ENCODE data around the gene TANC1.

Gene TANC1

DNA sequence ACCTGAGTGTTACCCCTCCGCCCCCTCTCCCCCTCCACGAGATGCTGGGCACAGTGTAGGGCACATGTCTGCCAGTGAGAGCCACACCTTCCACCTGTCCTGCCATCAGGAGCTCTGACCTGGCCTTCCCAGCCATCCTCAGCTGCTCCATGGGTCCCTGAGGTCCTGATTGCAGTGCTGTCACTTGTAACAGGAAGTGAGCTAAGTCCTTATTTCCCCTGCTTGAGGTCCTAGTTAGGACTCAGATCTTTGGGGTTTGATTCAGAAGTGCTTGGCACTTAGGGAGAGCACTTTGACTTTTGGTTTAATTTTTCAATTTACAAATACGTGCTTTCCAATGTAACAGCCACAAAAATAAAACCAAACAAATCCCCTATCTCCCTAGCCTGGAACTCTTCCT is 192.5 kb downstream of the TANC1 start:
- no peak for DNase-seq (ENCODE audit: low read depth)

DNA sequence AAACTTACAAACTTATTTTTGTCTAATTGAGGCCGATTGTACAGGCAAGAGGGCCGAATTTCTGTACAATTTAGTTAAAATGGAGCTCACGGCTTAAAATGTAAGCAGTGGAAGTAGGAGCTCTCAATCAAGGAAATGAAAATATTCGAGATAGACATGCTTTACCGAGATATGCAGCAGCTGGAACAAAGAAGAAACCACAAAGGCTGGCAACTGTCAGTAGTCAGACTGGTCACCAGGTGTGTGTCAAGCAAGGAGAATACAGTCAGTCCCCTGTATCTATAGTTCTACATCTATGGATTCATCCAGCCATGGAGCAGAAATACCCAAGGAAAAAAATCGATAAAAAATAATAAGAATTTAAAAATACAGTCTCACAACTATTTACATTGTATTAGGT is 195.5 kb downstream of the TANC1 start:
- no peak for DNase-seq (ENCODE audit: low read depth)

DNA sequence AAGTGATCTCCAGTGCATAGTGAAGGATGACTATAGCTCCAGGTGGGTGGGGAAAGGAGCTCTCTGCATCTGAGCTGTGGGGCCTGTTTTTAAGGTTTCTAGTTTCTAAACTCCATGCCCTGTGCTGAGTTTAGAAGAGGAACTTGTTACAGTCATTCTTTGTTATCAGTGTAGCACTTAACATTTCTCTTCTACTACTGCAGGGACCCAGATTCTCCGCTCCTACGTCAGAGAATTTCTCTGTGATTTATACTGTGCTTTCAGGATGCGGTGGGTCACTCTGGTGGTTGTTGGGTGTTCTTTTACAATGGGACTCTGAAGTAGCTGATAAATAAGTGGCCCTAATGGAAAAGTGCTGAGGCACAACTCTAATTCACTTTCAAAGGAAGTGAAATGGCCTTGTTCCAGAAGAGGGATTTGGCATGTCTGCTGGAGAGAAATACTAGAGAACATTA is 196.0 kb downstream of the TANC1 start:
- no peak for DNase-seq (ENCODE audit: low read depth)

DNA sequence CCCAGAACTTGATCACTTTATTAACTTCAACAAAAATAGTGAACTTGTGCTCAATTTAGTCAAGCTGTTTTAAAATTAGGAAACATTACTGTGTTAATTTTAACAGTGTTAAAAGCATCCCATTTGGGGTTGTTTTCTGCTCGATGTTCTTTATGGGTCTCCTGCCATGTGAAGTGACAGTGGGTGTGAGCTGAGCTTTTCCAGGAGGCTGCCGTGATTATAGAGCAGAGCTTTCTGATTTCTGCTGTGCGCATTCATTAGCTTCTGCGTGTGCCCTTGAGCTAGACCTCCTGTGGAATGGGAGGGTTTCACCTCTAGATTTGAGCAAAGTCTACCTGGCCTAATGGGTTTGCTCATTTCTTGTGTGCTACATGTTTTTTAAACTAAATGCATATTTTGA is 196.6 kb downstream of the TANC1 start:
- no peak for DNase-seq (ENCODE audit: low read depth)

DNA sequence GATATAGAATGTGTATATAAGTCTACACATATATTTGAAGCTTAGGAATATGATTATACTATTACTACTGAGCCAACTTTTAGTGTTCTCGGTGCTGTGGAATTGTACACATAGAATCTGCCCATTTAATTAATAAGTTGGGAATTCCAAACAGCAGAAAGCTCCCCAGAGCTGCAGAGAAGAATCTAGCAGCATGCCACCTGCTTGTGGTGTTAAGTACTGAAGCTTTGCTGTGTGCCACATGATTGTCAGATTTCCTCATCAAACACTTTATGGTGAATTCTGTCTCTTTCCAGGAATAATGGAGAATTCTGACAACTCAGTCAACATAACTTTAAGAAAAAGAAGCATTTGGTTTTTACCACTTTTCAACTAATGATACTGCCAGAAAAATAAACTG is 200.3 kb downstream of the TANC1 start:
- DNase-seq (ENCODE audit: low read depth) = no peak

DNA sequence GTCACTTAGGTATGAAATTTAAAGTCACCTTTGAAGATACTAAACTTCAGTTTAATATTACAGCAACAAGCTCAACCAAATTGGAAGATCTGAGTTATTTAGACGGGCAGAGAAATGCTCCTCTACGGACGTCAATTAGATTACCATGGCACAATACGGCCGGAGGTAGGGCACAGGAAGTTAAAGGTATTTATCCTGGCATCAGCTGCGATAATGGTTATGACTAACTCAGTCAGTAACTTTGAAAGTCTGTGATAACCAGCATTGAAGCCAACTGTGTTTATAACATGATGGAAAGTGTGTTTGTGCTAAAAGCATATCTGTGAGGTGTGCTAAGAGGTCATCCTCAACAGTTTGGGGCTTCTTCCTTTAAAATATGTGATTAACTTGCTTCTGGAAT is 200.7 kb downstream of the TANC1 start:
- DNase-seq (ENCODE audit: low read depth) = no peak

DNA sequence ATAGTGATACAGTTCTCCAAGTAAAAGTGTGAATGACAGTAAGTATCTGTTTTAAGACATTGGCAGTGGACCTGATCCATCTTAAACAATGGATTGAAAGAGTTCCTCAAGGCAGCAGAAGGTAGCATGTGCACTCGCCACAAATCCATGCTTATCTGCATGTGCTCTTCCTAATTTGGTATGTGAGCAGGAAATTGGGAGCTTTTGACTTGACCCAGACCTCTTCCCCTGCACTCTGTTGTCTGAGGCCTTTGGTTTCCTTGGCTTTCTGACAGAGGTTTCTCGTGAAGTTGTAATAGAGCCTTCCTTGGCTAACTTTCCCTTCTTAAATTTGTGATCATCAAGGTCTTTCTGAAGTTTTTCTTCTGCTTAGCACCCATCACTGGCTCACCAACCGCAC is 204.0 kb downstream of the TANC1 start:
- DNase-seq (ENCODE audit: low read depth) = no peak

DNA sequence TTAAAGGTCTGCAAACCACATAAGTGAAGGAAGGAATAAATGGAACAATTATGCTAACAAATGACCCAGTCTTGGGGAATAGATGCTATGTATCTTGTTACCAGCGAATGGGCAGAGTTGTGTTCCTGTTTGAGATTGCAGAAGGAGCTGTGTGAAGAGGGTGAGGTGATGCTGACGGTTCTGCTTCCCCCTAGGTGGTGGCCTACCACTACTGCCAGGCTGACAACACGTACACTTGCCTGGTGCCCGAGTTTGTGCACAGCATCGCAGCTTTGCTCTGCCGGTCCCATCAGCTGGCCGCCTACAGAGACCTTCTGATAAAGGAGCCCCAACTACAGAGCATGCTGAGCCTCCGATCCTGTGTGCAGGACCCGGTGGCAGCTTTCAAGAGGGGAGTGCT is 206.3 kb downstream of the TANC1 start:
- no peak for DNase-seq (ENCODE audit: low read depth)

DNA sequence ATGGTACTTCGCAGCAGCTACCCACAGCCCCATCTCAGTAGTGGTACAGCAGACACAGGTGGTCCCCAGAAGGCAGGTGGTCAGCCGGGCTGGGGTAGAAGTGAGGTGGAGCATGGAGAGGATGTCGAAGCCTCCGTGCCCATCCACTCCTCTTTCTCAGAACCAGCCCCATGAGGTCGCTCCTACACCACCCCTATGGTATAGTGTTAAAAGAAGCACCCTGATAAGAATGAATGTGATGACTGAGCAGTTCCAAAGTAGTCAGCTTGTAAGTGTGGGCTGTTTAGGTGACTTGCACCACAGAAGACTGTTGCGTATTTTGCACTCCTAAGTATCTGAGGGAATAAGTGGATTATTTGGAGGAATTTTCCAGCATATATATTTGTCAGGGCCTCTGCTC is 206.7 kb downstream of the TANC1 start:
- DNase-seq (ENCODE audit: low read depth) = no peak

DNA sequence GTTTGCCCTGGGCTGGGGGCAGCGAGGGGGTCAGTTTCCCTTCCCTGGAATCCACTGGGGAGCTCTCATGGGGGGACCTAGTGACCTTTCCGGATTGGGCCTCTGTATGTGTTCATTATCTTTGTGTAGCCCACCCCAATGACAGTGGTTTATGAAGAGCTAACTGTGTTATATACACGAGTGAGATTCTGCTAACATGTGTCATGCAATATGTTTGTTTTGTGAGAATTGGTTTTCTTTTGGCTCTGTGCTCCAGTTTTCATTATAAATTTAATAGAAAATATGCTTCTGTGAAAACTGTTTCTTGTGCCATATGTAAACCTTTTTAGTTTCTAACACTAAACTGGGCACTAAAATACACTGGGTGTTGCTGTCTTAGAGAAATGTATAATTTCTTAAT is 207.5 kb downstream of the TANC1 start:
- DNase-seq (ENCODE audit: low read depth) = no peak

DNA sequence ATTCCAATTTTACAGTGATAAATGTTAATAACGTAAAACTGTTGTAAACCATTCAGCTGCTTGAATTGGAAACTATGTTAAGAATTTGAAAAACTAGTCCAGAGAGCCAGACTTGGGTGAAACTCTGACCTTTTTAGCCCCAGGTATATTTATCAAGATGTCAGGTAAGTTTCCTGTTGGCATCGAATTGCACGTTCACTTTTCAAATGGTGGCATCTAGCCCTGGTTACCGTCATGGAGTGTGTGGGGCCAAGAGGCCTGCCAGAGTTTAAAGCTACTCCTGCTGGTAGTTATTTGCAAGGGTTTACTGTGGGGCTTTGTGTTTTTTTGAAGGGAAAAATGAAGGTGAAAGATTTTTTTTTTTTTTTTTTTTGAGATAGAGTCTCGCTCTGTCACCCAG is 208.1 kb downstream of the TANC1 start:
- no peak for DNase-seq (ENCODE audit: low read depth)

DNA sequence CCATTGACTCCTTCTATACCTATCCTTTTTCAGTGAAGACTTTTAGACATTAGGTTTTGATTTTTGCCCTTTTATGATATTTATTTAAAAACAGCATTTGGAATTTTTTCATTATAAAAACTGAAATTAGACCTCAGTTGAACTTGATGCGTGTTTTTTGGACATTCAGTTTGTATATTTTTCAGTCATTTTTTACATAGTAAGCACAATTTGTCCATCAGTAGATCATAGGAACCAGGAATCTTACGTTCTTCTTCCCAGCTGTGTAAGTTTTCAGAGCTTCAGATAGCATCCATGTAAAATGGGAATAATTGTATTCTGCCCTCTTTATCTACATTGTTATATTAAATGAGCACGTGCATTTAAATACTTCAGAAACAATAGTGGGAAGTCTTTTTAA is 208.9 kb downstream of the TANC1 start:
- no peak for DNase-seq (ENCODE audit: low read depth)

DNA sequence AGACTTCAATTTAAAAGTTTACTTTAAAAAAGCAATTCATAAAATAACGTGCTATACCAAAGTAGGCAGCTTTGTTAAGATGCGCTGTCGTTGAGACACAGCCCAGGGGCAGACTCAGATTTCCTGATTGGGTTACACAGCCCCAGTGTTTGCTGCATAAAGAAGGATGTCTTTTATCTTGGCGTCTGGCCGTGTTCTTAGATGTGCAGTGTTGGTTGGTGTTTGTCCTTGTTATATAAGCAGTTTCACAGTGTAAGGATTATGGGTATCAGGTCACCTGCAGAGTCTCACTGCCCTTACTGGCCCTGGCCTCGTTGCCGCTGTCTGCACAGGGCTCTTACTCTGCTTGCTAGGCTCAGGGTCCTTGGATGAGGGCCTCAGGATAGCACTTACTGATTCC is 209.5 kb downstream of the TANC1 start:
- DNase-seq (ENCODE audit: low read depth) = no peak

DNA sequence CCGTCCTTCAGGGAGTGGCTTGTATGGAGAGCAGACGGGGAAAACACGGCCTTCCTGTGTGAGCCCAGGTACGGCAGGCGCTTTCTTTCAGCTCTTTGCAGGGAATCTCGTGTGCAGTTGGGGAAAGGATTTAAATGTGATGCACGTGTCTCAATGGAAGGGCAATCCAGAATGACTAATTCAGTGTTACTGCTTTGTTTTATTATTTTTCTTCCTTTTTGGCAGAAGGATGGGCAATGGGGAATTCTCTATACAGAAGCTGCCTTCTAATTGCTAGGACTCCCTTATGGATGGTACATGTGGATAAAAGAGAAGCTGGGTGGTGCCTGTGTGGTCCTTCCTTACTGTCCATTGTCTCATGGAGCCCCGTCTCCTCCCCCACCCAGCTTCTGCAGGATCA is 210.7 kb downstream of the TANC1 start:
- no peak for DNase-seq (ENCODE audit: low read depth)

DNA sequence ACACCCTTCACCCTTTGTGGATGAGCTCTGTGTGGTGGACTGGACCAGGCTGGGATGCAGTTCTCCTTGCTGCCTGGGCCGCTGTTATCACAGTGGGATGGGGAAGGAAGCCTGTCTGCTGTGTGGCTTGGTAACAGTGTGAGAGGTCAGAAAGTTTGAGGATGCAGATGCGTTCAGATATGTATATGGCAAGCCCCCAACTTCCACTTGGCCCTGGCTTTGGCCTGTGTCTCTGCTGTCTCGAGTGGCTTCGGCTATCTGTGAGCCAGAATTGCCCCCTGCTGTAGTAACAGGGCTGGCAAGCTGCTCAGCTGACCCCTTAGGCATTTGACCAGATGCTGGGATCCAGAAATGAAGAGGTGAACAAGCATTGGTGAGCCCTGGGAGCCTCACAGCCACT is 211.3 kb downstream of the TANC1 start:
- DNase-seq (ENCODE audit: low read depth) = no peak

DNA sequence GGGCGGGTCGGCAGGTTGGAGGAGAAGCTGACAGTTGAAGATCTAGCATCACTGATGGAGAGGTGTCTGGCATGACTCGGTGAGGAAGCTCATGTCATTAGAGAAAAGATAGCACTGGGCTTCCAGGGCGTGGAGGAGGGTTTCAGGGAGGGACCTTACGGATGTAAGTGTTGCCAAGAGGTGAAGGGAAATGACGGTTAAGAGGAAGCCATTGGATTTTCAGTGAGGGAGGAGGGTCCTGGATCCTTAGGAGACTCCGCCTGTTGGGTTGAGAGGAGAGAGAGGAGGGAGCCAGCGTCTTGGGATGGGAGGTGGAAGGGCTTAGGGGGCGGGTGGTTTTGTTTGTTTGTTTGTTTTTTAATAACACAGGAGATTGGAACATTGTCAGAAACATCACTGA is 214.9 kb downstream of the TANC1 start:
- DNase-seq (ENCODE audit: low read depth) = no peak

DNA sequence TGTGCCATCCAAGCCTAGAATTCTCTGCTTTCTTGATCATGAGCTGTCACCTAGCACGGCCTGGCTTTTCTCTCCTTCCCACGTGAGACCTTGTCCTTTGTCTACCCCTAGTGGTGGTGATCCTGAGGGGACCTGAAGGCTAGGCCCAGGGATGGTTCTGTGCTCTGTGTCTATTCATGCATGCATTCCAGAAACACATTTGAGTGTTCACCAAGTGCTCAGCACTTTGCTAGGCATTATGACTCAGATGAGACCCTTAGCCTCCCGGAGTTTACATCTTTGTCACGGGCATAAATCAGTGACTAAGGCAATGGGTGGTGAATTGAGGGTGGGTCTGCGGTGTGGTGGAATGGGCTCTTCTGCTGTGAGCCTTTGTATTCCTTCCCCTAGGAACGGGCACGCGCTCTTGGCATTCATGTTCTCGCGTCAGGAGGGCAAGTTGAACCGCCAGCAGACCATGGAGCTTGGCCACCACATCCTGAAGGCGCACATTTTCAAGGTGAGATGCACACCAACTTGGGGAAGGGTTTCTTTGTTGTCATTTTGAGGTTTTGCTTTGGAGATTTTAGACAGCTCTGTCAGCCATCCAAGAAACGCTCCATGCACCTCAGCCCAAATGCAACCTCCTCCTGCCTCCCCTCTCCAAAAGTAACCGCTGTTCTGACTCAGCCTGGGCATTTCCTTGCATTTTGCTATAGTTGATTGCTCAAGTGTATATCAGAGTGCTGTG is 217.1 kb downstream of the TANC1 start:
- no peak for DNase-seq (ENCODE audit: low read depth)

DNA sequence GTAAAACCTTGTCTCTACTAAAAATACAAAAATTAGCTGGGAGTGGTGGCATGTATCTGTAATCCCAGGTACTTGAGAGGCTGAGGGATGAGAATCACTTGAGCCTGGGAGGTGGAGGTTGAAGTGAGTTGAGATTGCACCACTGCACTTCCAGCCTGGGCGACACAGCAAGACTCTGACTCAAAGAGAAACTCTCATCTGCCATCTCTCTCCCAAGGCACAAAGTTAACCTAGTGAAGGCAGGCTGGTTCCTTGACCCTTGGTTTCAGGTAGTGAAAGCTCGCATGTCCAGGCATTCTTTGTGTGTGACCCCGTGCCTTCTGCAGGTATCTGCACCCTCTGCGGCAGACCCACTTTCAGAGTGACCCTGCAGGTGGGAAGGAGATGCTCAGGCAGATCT is 218.0 kb downstream of the TANC1 start:
- DNase-seq (ENCODE audit: low read depth) = no peak

DNA sequence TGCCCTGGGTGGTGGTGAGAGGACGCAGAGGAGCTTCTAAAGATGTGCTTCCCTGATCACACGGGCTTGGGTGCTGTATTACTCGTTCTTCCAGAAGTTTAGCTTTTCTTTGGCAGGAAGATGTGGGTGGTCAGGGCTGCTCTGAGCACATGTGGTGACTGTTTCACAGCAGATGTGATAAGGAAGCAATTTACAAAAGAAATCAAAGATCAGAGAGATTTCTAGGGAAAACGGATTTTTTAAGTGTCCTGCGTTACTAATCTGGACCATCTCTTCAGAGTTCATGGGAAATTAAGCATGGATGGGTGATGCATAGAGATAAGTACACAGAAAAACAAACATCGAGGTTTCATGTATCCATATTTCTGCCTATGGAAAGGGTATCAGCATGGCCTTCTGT is 218.7 kb downstream of the TANC1 start:
- DNase-seq (ENCODE audit: low read depth) = no peak

DNA sequence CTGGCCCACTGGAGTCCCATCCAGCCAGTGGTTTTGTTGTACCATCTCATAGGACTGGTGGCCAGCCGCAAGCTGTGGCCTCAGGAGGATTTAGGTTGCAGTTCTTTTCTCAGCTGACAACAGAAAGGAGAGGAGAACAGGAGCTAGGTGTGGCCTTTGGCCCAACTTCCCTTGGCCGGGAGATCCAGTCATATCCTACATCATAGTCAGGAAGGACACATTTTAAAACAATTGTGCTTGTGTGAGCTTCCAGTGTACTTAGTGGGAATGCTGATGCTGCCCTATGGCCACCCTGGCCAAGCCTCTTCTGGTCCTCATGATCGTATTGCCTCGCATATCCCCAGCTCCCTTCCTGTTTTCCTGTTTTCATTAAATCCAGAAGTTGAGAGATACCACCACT is 220.0 kb downstream of the TANC1 start:
- no peak for DNase-seq (ENCODE audit: low read depth)

DNA sequence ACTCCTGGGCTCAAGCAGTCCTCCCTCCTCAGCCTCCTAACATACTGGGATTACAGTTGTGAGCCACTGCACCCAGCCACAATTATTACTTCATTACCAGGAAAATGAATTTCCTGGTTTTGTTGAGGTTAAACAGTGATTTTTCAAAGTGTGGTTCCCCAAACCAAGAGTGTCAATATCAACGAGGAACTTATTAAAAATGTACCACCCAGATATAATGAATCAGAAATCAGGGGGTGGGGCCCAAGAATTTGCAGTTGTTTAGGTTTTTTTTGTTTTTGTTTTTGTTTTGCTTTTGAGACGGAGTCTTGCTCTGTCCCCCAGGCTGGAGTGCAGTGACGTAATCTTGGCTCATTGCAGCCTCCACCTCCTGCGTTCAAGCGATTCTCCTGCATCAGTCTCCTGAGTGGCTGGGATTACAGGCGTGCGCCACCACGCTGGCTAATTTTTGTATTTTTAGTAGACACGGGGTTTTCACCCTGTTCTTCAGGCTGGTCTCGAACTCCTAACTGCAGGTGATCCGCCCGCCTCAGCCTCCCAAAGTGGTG is 224.0 kb downstream of the TANC1 start:
- no peak for DNase-seq (ENCODE audit: low read depth)

DNA sequence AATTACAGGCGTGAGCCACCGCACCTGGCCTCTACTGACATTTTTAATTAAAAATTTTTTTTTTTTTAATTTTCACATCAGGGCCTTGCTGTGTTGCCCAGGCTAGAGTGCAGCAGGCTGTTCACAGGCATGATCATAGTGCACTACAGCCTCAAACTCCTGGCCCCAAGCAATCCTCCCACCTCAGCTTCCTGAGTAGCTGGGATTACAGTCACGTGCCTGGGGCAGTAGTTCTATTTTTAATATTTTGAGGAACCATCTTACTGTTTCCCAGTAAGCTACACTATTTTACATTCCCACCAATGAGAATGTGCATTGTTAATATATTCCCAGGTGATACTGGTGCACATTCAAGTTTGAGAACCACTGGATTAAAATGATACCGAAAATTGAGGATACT is 225.4 kb downstream of the TANC1 start:
- no peak for DNase-seq (ENCODE audit: low read depth)

DNA sequence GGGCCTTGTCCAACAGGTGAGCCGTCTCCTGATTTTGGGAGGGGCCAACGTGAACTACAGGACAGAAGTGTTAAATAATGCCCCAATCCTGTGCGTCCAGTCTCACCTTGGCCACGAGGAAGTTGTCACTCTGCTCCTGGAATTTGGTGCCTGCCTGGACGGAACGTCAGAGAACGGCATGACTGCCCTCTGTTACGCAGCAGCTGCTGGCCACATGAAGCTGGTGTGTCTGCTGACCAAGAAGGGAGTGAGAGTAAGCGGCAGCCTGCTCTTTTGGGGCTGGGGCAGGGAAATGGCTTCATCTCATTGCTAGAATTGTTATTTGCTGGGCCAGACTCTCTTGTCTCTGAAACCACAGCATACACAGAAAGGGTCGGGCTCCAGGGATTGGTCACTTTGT is 225.8 kb downstream of the TANC1 start:
- no peak for DNase-seq (ENCODE audit: low read depth)

DNA sequence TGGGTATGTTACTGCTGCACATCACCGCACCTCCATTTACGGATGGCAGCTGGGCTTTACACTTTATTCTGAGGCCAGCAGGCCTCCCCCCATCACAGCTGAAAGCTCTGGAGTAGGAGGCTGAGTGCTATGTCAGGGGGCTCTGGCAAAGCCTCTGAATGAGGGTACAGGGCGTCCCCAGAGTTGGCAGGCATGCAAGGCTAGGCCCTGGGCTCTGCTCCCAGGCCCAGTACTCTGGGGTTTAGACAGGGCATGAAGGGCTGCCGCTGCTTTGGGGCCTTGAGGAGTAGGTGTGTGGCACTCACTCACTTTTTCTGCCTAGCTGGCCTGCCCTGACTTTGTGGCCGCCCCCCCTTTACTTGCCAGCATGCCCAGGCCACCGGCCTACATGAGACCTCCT is 227.3 kb downstream of the TANC1 start:
- no peak for DNase-seq (ENCODE audit: low read depth)

Measured in activated T-cell treated with anti-CD3 and anti-CD28 coated beads for 24 hours (primary cell).